GM12878 (cell line): Measurements from ENCODE around the gene URI1. TPM values are rescaled to one million over a fixed set of nuclear protein-coding genes. Genes with fewer than 3 reads are reported as not detected.

Experiments used
- ATAC-seq: fragments of 200-7000 bp; cut with Tn5 transposase; 3 replicates; pipeline ENCODE4 v1.9.1; 2020; ENCODE audit warnings: mild to moderate bottlenecking, moderate library complexity
- BruUV-seq: library from RNA; stranded (reverse); fragments of 400-500 nt; replicated peaks from 2 replicates; lab custom pipeline; 2021; lab: Mats Ljungman, UMichigan
- CTCF ChIA-PET: fragments of 300-600 bp; sonication (Branson Sonifier 250); formaldehyde crosslinking; extraction: SDS; loops from one replicate; lab custom pipeline; 2021; ENCODE audit warnings: inconsistent platforms; lab: Yijun Ruan, JAX
- POLR2A ChIA-PET: fragments of 350-600 bp; formaldehyde crosslinking; extraction: SDS; loops from one replicate; lab custom pipeline; 2021; ENCODE audit warnings: inconsistent platforms; lab: Charles Lee
- RAD21 ChIA-PET: fragments of 300-600 bp; sonication (Branson Sonifier 250); formaldehyde crosslinking; loops from one replicate; lab custom pipeline; 2023; ENCODE audit warnings: antibody characterized with exemption; ENCODE audit not compliant: unreplicated experiment; lab: Charles Lee
- SMC1A ChIA-PET: fragments of 300-600 bp; sonication (Branson Sonifier 250); formaldehyde crosslinking; loops from one replicate; lab custom pipeline; 2023; ENCODE audit not compliant: unreplicated experiment, uncharacterized antibody; lab: Charles Lee
- DNase-seq: peaks from one replicate; pipeline ENCODE4 v3.0.0-alpha.2; 2011; ENCODE audit warnings: low read depth, low spot score
- FAIRE-seq: peaks from 3 replicates; lab custom pipeline; 2011; peaks lifted over from hg19 to GRCh38; lab: Jason Lieb, UNC
- H2AFZ ChIP-seq: 2 replicates; pipeline ENCODE4 v1.6.0; 2011; ENCODE audit warnings: low read depth, low read length, control low read depth; ENCODE audit not compliant: control insufficient read depth
- H3K27ac ChIP-seq: 2 replicates; pipeline ENCODE4 v1.5.1; 2011; ENCODE audit warnings: control low read depth; ENCODE audit not compliant: control insufficient read depth, insufficient read depth
- H3K27me3 ChIP-seq, 2 experiments: replicated peaks in 1 of 2; 2 replicates each; pipeline versions ENCODE4 v1.6.0 to v1.6.1; 2011; ENCODE audit warnings: low read length in 1 of 2; ENCODE audit not compliant: control insufficient read depth in 2 of 2, insufficient read depth in 2 of 2
- H3K36me3 ChIP-seq, 2 experiments: 2 replicates each; pipeline ENCODE4 v1.5.1; 2011; ENCODE audit warnings: low read length in 1 of 2; ENCODE audit not compliant: control insufficient read depth in 2 of 2, insufficient read depth in 2 of 2
- H3K4me1 ChIP-seq: 2 replicates; pipeline ENCODE4 v1.6.1; 2011; ENCODE audit warnings: mild to moderate bottlenecking, low read length, moderate library complexity, mixed read lengths; ENCODE audit not compliant: control insufficient read depth, insufficient read depth
- H3K4me2 ChIP-seq: 2 replicates; pipeline ENCODE4 v1.6.0; 2011; ENCODE audit warnings: control low read depth; ENCODE audit not compliant: control insufficient read depth, insufficient read depth
- H3K4me3 ChIP-seq: fragments of 200-600 bp; sonication (generic); 2 replicates; pipeline ENCODE4 v1.5.1; 2016
- H3K79me2 ChIP-seq: 2 replicates; pipeline ENCODE4 v1.6.0; 2011; ENCODE audit warnings: low read length; ENCODE audit not compliant: control insufficient read depth, insufficient read depth
- H3K9ac ChIP-seq: 2 replicates; pipeline ENCODE4 v1.8.0; 2011; ENCODE audit warnings: low read length, control low read depth, mixed read lengths; ENCODE audit not compliant: control insufficient read depth, insufficient read depth
- H3K9me3 ChIP-seq: replicated peaks from 3 replicates; pipeline ENCODE4 v1.5.1; 2011; ENCODE audit warnings: mild to moderate bottlenecking, low read length; ENCODE audit not compliant: control insufficient read depth, insufficient read depth
- H4K20me1 ChIP-seq: 2 replicates; pipeline ENCODE4 v1.6.0; 2011; ENCODE audit not compliant: control insufficient read depth, insufficient read depth
- BHLHE40 ChIP-seq, 2 experiments: fragments of 450-650 bp in 1 of 2; IDR thresholded peaks; 2 replicates each; pipeline ENCODE4 v1.6.1; 2011 to 2017; ENCODE audit warnings: low read depth in 2 of 2, borderline replicate concordance in 1 of 2, improper control_type of control experiment in 1 of 2, low read length in 1 of 2, mild to moderate bottlenecking in 1 of 2
- GABPA ChIP-seq: IDR thresholded peaks from 2 replicates; pipeline ENCODE4 v1.6.1; 2014; ENCODE audit warnings: antibody characterized with exemption, low read depth, mild to moderate bottlenecking, inconsistent platforms
- KAT2A ChIP-seq: conservative IDR thresholded peaks from 2 replicates; pipeline ENCODE4 v1.6.1; 2011; ENCODE audit warnings: low read depth, low read length; ENCODE audit not compliant: control insufficient read depth
- MYC ChIP-seq: IDR thresholded peaks from 2 replicates; pipeline ENCODE4 v1.6.1; 2011; ENCODE audit warnings: mild to moderate bottlenecking, low read length, moderate library complexity, inconsistent platforms; ENCODE audit not compliant: insufficient read depth, insufficient replicate concordance, insufficient read length, severe bottlenecking
- POLR2AphosphoS5 ChIP-seq: IDR thresholded peaks from 2 replicates; pipeline ENCODE4 v1.6.1; 2011; ENCODE audit warnings: mild to moderate bottlenecking, low read length, inconsistent platforms
- TAF1 ChIP-seq: IDR thresholded peaks from 2 replicates; pipeline ENCODE4 v1.6.1; 2011; ENCODE audit warnings: mild to moderate bottlenecking, low read depth, low read length, borderline replicate concordance
- ZSCAN29 ChIP-seq: fragments of 450-650 bp; IDR thresholded peaks from 2 replicates; pipeline ENCODE4 v1.6.1; 2017; ENCODE audit warnings: mild to moderate bottlenecking, moderate library complexity
- WGBS: methylation state at CpG from one replicate; pipeline ENCODE4 v1.1.6; 2016; ENCODE audit warnings: low lambda C conversion rate; ENCODE audit not compliant: insufficient replicate concordance, insufficient coverage; ENCODE audit errors: missing lambda C conversion rate; 5-methylcytosine and 5-hydroxymethylcytosine counted together
- in situ Hi-C: fragments of 300-500 bp; cut with MboI; formaldehyde crosslinking; loops from 9 replicates; pipeline ENCODE4 v1.14.3; 2018; ENCODE audit warnings: mixed read lengths
- intact Hi-C: fragments of 100-400 bp; cut with micrococcal nuclease; formaldehyde crosslinking; loops from one replicate; pipeline ENCODE4 v1.14.2; 2022; ENCODE audit not compliant: unreplicated experiment
- polyA plus RNA-seq, 11 experiments: library from polyadenylated mRNA; depleted of rRNA in 4 of 11; unstranded in 6 of 11; stranded (reverse) in 5 of 11; fragments of >200 nt; fragmentation: Nextera tagmentation in 4 of 11; fragmentation: Illumina TruSeq in 1 of 11; extraction: Ambion mirVana in 4 of 11; extraction: Trizol in 1 of 11; gene quantifications; 1 replicate in 1 of 11; 2 replicates in 10 of 11; pipeline versions ENCODE4 v1.2.1 to v1.2.3, GENCODE V29; 2011 to 2016; ENCODE audit warnings: inconsistent platforms in 2 of 11, missing spikeins in 2 of 11, low read depth in 1 of 11
- total RNA-seq, 4 experiments: library from RNA; depleted of rRNA in 3 of 4; stranded (reverse); fragments of >200 nt in 3 of 4; fragmentation: Illumina TruSeq in 1 of 4; extraction: Trizol in 1 of 4; gene quantifications; 2 replicates each; pipeline versions ENCODE4 v1.2.1 to v1.2.3, GENCODE V29; 2013 to 2021
- TF ChIP-seq, protein P1 (sequence below): fragments of 450-650 bp; IDR thresholded peaks from 2 replicates; pipeline ENCODE4 v1.6.1; 2018; ENCODE audit warnings: borderline replicate concordance, mild to moderate bottlenecking; ENCODE audit not compliant: partially characterized antibody
- TF ChIP-seq, protein P2 (sequence below): fragments of 450-650 bp; formaldehyde crosslinking; IDR thresholded peaks from 2 replicates; pipeline ENCODE4 v1.4.0; 2020; ENCODE audit warnings: mild to moderate bottlenecking, moderate library complexity
- TF ChIP-seq, protein P3 (sequence below): IDR thresholded peaks from 2 replicates; pipeline ENCODE4 v1.6.1; 2012; ENCODE audit warnings: mild to moderate bottlenecking, low read depth, low read length

URI1 gene
- total and polyA plus RNA-seq, 10 of the 15 experiments (the other 5 are each of a cell fraction or from before 2014, with no cell fraction given): 15.2 to 94.2 (median 47.9) TPM

DNA sequence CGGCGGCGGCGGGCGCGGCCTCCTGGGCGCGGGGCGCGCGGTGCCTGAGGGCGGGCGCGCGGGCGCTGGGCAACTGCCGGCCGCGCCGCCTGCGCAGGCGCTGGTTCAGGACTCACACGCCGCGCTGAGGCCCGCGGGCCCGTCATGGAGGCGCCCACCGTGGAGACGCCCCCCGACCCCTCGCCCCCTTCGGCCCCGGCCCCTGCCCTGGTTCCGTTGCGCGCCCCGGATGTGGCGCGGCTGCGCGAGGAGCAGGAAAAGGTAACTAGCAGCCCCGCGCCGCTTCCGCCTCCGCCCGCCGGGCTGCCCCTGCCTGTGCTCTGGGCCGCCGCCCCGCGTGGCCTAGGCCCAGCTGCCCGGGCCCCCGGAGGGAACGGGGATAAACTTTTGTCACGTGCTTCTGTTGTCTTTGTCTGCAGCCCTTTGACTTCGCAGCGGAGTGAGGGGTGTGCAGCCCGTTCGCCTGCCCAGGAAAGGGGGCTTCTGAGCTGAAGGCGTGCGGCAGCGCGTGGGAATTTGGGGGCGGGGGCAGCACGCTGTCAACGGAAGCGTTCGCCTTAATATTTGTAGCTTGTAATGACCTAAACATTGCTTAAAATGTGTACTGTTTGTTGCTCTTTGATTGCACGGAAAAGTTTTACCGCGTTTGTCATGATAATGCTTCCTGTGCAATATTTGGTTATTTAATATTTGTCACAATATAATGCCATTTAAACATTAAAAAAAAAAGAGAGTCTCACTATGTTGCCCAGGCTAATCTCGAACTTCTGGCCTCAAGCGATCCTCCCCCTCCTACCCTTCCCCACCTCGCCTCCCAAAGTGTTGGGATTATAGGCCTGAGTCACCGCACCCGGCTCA, 594 bp downstream of the URI1 start:
- ATAC-seq: peak; percentile 82
- 2% methylated on average over 51 of the region's 79 CpGs for whole genome bisulfite sequencing
- in situ Hi-C loops (no loop called here), intact Hi-C loops (loop anchor here (5.0 kb wide), 1 partner anchor 90 kb away; no protein-coding TSS in a partner anchor)
- peak overlapping the region; percentile 92 for H3K9ac ChIP-seq
- H3K27ac ChIP-seq: peak overlapping the region; percentile 84
- peak overlapping the region; percentile 72 for H3K4me2 ChIP-seq
- ChIA-PET POLR2A (interaction anchor here (1.0 to 2.5 kb wide), 3 partner anchors 15 to 24 kb away, joined by 5 to 9 read pairs (median 5); no protein-coding TSS in a partner anchor), CTCF (interaction anchor here (1.2 to 1.3 kb wide), 3 partner anchors 23 to 88 kb away, joined by 3 to 4 read pairs (median 4); no protein-coding TSS in a partner anchor), SMC1A (interaction anchor here (0.9 to 2.0 kb wide), 3 partner anchors 18 to 87 kb away, joined by 3 to 8 read pairs (median 5); no protein-coding TSS in a partner anchor), RAD21 (interaction anchor here (0.7 to 1.4 kb wide), 3 partner anchors 15 to 153 kb away, joined by 3 to 4 read pairs (median 4); no protein-coding TSS in a partner anchor)
- no peaks in the 10 kb centered on the region for H4K20me1 ChIP-seq
- peak overlapping the region; percentile 71 for H2AFZ ChIP-seq
- peak overlapping the region; percentile 97 for H3K4me3 ChIP-seq
- no TSS peak for BruUV-seq
- no peaks in the 10 kb centered on the region; the same call in 2 of the 3 replicates for H3K9me3 ChIP-seq
- H3K79me2 ChIP-seq: peaks cover 51% of the 10 kb centered on the region
- DNase-seq: no peak
- peaks cover 3% of the 10 kb centered on the region; the same call in 1 of the 2 replicates for H3K4me1 ChIP-seq
- H3K27me3 ChIP-seq: no peaks in the 10 kb centered on the region
- FAIRE-seq: no peak
- H3K36me3 ChIP-seq: no peaks in the 10 kb centered on the region
- 0 out of 2 replicates have a peak, but pooled peaks have one; percentile 44 for TF ChIP-seq GABPA
- TF ChIP-seq, protein P1, sequence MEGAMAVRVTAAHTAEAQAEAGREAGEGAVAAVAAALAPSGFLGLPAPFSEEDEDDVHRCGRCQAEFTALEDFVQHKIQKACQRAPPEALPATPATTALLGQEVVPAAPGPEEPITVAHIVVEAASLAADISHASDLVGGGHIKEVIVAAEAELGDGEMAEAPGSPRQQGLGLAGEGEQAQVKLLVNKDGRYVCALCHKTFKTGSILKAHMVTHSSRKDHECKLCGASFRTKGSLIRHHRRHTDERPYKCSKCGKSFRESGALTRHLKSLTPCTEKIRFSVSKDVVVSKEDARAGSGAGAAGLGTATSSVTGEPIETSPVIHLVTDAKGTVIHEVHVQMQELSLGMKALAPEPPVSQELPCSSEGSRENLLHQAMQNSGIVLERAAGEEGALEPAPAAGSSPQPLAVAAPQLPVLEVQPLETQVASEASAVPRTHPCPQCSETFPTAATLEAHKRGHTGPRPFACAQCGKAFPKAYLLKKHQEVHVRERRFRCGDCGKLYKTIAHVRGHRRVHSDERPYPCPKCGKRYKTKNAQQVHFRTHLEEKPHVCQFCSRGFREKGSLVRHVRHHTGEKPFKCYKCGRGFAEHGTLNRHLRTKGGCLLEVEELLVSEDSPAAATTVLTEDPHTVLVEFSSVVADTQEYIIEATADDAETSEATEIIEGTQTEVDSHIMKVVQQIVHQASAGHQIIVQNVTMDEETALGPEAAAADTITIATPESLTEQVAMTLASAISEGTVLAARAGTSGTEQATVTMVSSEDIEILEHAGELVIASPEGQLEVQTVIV: peak; percentile 19
- TF ChIP-seq MYC: peak; percentile 95
- TF ChIP-seq POLR2AphosphoS5: peak; percentile 48; the same call in 1 of the 2 replicates
- no peak for TF ChIP-seq ZSCAN29
- TF ChIP-seq TAF1: peak; percentile 46; the same call in 1 of the 2 replicates
- no peak for TF ChIP-seq KAT2A
- TF ChIP-seq BHLHE40 (IDR thresholded peaks at IDR 0.05; ENCODE audit: borderline replicate concordance in 1 of 2, low read depth in 2 of 2, low read length in 1 of 2): peak; percentile 63 to 77; a peak in 3 of 4 replicates
- TF ChIP-seq, protein P2, sequence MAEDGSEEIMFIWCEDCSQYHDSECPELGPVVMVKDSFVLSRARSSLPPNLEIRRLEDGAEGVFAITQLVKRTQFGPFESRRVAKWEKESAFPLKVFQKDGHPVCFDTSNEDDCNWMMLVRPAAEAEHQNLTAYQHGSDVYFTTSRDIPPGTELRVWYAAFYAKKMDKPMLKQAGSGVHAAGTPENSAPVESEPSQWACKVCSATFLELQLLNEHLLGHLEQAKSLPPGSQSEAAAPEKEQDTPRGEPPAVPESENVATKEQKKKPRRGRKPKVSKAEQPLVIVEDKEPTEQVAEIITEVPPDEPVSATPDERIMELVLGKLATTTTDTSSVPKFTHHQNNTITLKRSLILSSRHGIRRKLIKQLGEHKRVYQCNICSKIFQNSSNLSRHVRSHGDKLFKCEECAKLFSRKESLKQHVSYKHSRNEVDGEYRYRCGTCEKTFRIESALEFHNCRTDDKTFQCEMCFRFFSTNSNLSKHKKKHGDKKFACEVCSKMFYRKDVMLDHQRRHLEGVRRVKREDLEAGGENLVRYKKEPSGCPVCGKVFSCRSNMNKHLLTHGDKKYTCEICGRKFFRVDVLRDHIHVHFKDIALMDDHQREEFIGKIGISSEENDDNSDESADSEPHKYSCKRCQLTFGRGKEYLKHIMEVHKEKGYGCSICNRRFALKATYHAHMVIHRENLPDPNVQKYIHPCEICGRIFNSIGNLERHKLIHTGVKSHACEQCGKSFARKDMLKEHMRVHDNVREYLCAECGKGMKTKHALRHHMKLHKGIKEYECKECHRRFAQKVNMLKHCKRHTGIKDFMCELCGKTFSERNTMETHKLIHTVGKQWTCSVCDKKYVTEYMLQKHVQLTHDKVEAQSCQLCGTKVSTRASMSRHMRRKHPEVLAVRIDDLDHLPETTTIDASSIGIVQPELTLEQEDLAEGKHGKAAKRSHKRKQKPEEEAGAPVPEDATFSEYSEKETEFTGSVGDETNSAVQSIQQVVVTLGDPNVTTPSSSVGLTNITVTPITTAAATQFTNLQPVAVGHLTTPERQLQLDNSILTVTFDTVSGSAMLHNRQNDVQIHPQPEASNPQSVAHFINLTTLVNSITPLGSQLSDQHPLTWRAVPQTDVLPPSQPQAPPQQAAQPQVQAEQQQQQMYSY: no peak
- TF ChIP-seq, protein P3, sequence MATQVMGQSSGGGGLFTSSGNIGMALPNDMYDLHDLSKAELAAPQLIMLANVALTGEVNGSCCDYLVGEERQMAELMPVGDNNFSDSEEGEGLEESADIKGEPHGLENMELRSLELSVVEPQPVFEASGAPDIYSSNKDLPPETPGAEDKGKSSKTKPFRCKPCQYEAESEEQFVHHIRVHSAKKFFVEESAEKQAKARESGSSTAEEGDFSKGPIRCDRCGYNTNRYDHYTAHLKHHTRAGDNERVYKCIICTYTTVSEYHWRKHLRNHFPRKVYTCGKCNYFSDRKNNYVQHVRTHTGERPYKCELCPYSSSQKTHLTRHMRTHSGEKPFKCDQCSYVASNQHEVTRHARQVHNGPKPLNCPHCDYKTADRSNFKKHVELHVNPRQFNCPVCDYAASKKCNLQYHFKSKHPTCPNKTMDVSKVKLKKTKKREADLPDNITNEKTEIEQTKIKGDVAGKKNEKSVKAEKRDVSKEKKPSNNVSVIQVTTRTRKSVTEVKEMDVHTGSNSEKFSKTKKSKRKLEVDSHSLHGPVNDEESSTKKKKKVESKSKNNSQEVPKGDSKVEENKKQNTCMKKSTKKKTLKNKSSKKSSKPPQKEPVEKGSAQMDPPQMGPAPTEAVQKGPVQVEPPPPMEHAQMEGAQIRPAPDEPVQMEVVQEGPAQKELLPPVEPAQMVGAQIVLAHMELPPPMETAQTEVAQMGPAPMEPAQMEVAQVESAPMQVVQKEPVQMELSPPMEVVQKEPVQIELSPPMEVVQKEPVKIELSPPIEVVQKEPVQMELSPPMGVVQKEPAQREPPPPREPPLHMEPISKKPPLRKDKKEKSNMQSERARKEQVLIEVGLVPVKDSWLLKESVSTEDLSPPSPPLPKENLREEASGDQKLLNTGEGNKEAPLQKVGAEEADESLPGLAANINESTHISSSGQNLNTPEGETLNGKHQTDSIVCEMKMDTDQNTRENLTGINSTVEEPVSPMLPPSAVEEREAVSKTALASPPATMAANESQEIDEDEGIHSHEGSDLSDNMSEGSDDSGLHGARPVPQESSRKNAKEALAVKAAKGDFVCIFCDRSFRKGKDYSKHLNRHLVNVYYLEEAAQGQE: no peak
